OCI-LY3 (cell line): ENCODE results near the gene GALNT14.

Experiments used
- CTCF ChIP-seq: fragments of 200-600, 300-600 bp; sonication (generic); IDR thresholded peaks from 2 replicates; pipeline ENCODE4 v1.5.1; 2014; ENCODE audit warnings: antibody characterized with exemption, low read length, low read depth
- EZH2phosphoT487 ChIP-seq: fragments of 200-600 bp; shearing (Covaris generic); IDR thresholded peaks from 2 replicates; pipeline ENCODE4 v1.6.1; 2018; ENCODE audit warnings: antibody characterized with exemption, mixed run types, low read depth

GRCh38 chr2:30948130-30948529, 190.1 kb downstream of the GALNT14 start:
- TF ChIP-seq CTCF (no peak), EZH2phosphoT487 (no peak)
